ENCODE measurements around the gene STRIP2. TPM values are rescaled to one million over a fixed set of nuclear protein-coding genes. Genes with fewer than 3 reads are reported as not detected.

The STRIP2 gene
- total RNA-seq, 1 experiment from 2014 or later, result 9.9 TPM

- Histone ChIP-seq H2BK15ac (ENCODE audit: low read depth, low read length) (no peak overlapping the region), H3K79me1 (ENCODE audit: insufficient read depth, low read depth, low read length, poor library complexity, severe bottlenecking) (no peaks in the 10 kb centered on the region), H3K18ac (ENCODE audit: insufficient read length, low read depth, low read length) (no peak overlapping the region), H4K20me1 (ENCODE audit: control insufficient read depth, insufficient read depth, insufficient read length) (no peaks in the 10 kb centered on the region), H3T11ph (ENCODE audit: low read length) (no peak overlapping the region), H3K4me2 (ENCODE audit: insufficient read depth, insufficient read length, low read length) (no peak overlapping the region), H2AK5ac (ENCODE audit: insufficient read length, low read length) (no peak overlapping the region), H4K5ac (ENCODE audit: insufficient read length, low read depth, low read length) (no peak overlapping the region), H2BK120ac (ENCODE audit: low read depth, low read length, poor library complexity, severe bottlenecking) (no peak overlapping the region), H3K23ac (ENCODE audit: insufficient read length, low read depth, low read length) (no peak overlapping the region), H3K79me2 (ENCODE audit: insufficient read depth, low read length) (no peaks in the 10 kb centered on the region), H3K9me3 (ENCODE audit: control insufficient read depth, low read depth, low read length) (no peaks in the 10 kb centered on the region), H2BK12ac (ENCODE audit: insufficient read length, low read depth, low read length) (no peak overlapping the region), H3K27me3 (ENCODE audit: insufficient read depth, low read length) (no peaks in the 10 kb centered on the region; the same call in 1 of the 2 replicates), H3K56ac (ENCODE audit: insufficient read length, low read depth, low read length) (no peak overlapping the region), H4K8ac (replicated peaks; ENCODE audit: insufficient read length, low read depth, low read length) (no peak overlapping the region), H3K27ac (ENCODE audit: insufficient read length, low read depth, low read length) (no peak overlapping the region), H2BK5ac (ENCODE audit: insufficient read length, low read length) (no peak overlapping the region), H2AFZ (ENCODE audit: low read length) (no peak overlapping the region), H3K4ac (ENCODE audit: low read depth, low read length) (no peak overlapping the region), H3K14ac (ENCODE audit: insufficient read depth, low read length) (no peak overlapping the region), H3K4me1 (ENCODE audit: insufficient read depth, low read length) (no peaks in the 10 kb centered on the region), H3K23me2 (ENCODE audit: insufficient read length, low read depth, low read length, poor library complexity, severe bottlenecking) (peaks cover under 1% of the 10 kb centered on the region), H2BK20ac (ENCODE audit: low read depth, low read length, poor library complexity, severe bottlenecking) (no peak overlapping the region), H3K9ac (ENCODE audit: extremely low read depth, insufficient read length, low read length) (no peak overlapping the region), H4K91ac (ENCODE audit: insufficient read length, low read depth, low read length) (no peak overlapping the region)
- Mint-ChIP-seq H3K36me3 (ENCODE audit: insufficient read depth in 1 of 3, low read depth in 3 of 3) (no peaks in the 10 kb centered on the region), H3K27me3 (ENCODE audit: low read depth) (peaks cover 18% of the 10 kb centered on the region), H3K27ac (no peak overlapping the region), H3K9me3 (no peaks in the 10 kb centered on the region), H3K4me1 (peaks cover 2 to 4% of the 10 kb centered on the region in 2 experiments; a peak in 2 of 4 replicates), H3K4me3 (no peak overlapping the region)
- no CpG with 5 or more reads among the region's 7 CpGs for WGBS (ENCODE audit: extremely low coverage, insufficient read length, low lambda C conversion rate)
- no peak for DNase-seq
- TF ChIP-seq CTCF (conservative IDR thresholded peaks at IDR 0.05), result no peak
These were observed 62.4 kb downstream of the STRIP2 start for GRCh38 chr7:129496653-129497052.
